ENCODE data around the gene MND1.
A peak's percentile ranks its signal among the peaks of the same experiment; 100 is the strongest.
"Not testable (repeated sequence)": the region's sequence is repeated elsewhere in the genome, so short reads cannot be mapped to it uniquely, and the experiment has no call there.

The MND1 gene

GRCh38 chr4:153448003-153448731, 103.7 kb downstream of the MND1 start:
- DNase-seq = peak; percentile 51

- DNase-seq = no peak
Observed at GRCh38 chr4:153449338-153449737, 104.8 kb downstream of the MND1 start.

- no peak for DNase-seq
Observed at GRCh38 chr4:153450544-153450917, 106.0 kb downstream of the MND1 start.

GRCh38 chr4:153451145-153451544, 106.7 kb downstream of the MND1 start:
- DNase-seq = not testable (repeated sequence)

DNA sequence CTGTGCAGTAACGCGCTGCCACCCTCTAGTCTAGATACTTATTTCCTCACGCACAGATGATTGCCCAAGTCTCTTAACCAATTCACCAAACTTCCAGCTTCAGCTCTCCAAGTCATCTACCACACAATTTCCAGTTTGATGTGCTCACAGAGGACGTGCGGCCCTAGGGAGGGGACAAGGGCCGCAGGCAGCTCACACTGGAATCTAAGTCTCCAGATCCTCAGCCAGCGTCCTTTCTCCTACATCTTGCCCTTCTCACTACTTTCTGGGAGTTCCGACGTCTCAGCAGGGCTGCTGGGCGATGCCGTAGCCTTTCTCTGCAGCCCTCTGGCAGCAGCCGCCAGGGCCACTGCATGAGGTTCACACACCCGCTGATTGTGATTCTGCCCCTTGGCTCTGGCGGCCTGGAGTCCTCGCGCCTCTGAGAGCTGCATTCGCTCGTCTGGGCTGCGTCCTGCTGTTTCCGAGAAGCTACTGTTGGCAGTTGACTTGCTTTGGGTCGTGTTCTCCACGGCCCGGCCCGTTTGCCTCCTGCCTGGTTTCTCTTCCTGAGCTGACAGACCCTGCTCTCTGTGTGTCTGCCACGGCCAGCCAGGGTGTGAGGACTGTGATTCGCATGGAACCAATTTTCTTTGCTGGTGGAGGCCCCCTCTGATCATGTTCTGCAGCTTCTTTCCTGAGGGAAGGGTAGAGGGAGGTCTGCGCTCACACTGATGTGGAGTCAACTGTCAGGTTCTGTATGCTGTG, 107.6 kb downstream of the MND1 start:
- no peak for DNase-seq

GRCh38 chr4:153452658-153453378, 108.3 kb downstream of the MND1 start:
- DNase-seq = no peak

GRCh38 chr4:153453402-153453801, 108.9 kb downstream of the MND1 start:
- no peak for DNase-seq

DNA sequence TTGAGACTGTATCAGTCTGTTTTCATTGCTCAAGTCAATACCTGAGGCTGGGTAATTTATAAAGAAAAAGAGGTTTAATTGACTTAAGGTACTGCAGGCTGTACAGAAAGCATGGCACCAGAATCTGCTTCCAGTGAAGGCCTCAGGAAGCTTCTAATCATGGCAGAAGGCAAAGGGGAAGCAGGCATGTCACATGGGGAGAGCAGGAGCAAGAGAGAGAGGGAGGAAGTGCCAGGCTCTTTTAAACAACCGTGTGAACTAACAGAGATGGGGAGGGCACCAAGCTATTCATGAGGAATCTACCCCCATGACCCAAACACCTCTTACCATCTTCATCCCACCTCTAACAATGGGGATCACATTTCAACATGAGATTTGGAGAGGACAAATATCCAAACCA, 114.5 kb downstream of the MND1 start:
- no peak for DNase-seq

- DNase-seq = not testable (repeated sequence)
Observed at GRCh38 chr4:153461549-153461948, 117.1 kb downstream of the MND1 start.

DNA sequence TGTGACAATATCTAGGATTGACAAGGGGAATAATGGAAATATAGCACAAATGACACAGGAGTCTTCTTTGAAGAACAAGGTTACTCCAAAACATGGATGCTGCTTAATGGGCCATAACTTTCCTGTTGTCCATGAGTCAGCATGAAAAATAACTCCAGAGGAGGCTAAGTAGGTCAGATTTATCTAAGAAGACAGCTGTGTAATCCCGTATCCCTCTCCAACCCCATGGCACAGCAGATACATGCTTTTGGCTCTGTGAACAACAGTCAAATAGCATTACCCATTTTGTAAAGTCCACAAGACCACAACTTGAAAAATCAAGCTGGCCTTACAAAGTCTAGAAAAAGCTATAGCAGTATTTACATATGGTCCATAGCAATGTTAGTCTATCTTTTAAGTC, 119.6 kb downstream of the MND1 start:
- DNase-seq = no peak

Data from NCI-H1092 treated with DMSO at 0.1 percent for 48 hours (cell line).